Mesenchymal stem cell (in vitro differentiated cells and primary cell): ENCODE results near the gene TNFRSF6B.

Experiments
- DNase-seq: peaks from one replicate; pipeline ENCODE4 v3.0.0-alpha.2; 2013
- H2AFZ ChIP-seq: one replicate; pipeline ENCODE4 v1.6.1; 2013; ENCODE audit warnings: low read depth, mild to moderate bottlenecking, control low read depth, inconsistent platforms, low read length, moderate library complexity
- H2AK5ac ChIP-seq: 2 replicates; pipeline ENCODE4 v1.6.1; 2013; ENCODE audit warnings: low read length, moderate library complexity, mild to moderate bottlenecking, inconsistent platforms; ENCODE audit not compliant: severe bottlenecking
- H2BK120ac ChIP-seq: one replicate; pipeline ENCODE4 v1.6.1; 2013; ENCODE audit warnings: low read depth, mild to moderate bottlenecking, inconsistent platforms, low read length, moderate library complexity
- H2BK12ac ChIP-seq, 2 experiments: one replicate each; pipeline ENCODE4 v1.6.1; 2013; ENCODE audit warnings: inconsistent platforms in 2 of 2, low read length in 2 of 2, mild to moderate bottlenecking in 2 of 2, moderate library complexity in 2 of 2, control low read depth in 1 of 2
- H2BK15ac ChIP-seq: one replicate; pipeline ENCODE4 v1.6.1; 2013; ENCODE audit warnings: mild to moderate bottlenecking, low read depth, inconsistent platforms; ENCODE audit not compliant: poor library complexity, severe bottlenecking
- H2BK5ac ChIP-seq: 2 replicates; pipeline ENCODE4 v1.6.1; 2013; ENCODE audit warnings: low read depth, mild to moderate bottlenecking, low read length, control low read depth, inconsistent platforms; ENCODE audit not compliant: poor library complexity, severe bottlenecking
- H3K14ac ChIP-seq, 2 experiments: one replicate each; pipeline ENCODE4 v1.6.1; 2013; ENCODE audit warnings: inconsistent platforms in 2 of 2, low read length in 2 of 2, control low read depth in 1 of 2, mild to moderate bottlenecking in 1 of 2, moderate library complexity in 1 of 2
- H3K18ac ChIP-seq, 2 experiments: one replicate each; pipeline ENCODE4 v1.6.1; 2013; ENCODE audit warnings: inconsistent platforms in 2 of 2, low read length in 2 of 2, control low read depth in 1 of 2, low read depth in 1 of 2, mild to moderate bottlenecking in 1 of 2
- H3K23ac ChIP-seq, 2 experiments: one replicate each; pipeline ENCODE4 v1.6.1; 2013; ENCODE audit warnings: inconsistent platforms in 2 of 2, low read length in 2 of 2, mild to moderate bottlenecking in 2 of 2, moderate library complexity in 2 of 2, control low read depth in 1 of 2
- H3K27ac ChIP-seq: 2 replicates; pipeline ENCODE4 v1.5.1; 2013; ENCODE audit warnings: mild to moderate bottlenecking, moderate library complexity, low read length, control low read depth, inconsistent platforms; ENCODE audit not compliant: poor library complexity, severe bottlenecking
- H3K27me3 ChIP-seq, 2 experiments: 2 replicates each; pipeline versions ENCODE4 v1.6.1 to v1.7.0; 2013; ENCODE audit warnings: low read length in 2 of 2, mild to moderate bottlenecking in 2 of 2, moderate library complexity in 2 of 2, control low read depth in 1 of 2, inconsistent platforms in 1 of 2; ENCODE audit not compliant: control insufficient read depth in 1 of 2, insufficient read depth in 1 of 2
- H3K36me3 ChIP-seq, 2 experiments: 2 replicates each; pipeline versions ENCODE4 v1.6.1 to v1.7.0; 2013; ENCODE audit warnings: low read length in 2 of 2, control low read depth in 1 of 2, inconsistent platforms in 1 of 2, low read depth in 1 of 2, mild to moderate bottlenecking in 1 of 2; ENCODE audit not compliant: insufficient read depth in 2 of 2, control insufficient read depth in 1 of 2
- H3K4ac ChIP-seq, 2 experiments: one replicate each; pipeline ENCODE4 v1.6.1; 2013; ENCODE audit warnings: inconsistent platforms in 2 of 2, low read length in 2 of 2, mild to moderate bottlenecking in 2 of 2, moderate library complexity in 2 of 2, control low read depth in 1 of 2, low read depth in 1 of 2
- H3K4me1 ChIP-seq: 2 replicates; pipeline ENCODE4 v1.6.1; 2013; ENCODE audit warnings: low read depth, low read length, control low read depth; ENCODE audit not compliant: control insufficient read depth, insufficient read depth
- H3K4me2 ChIP-seq: 2 replicates; pipeline ENCODE4 v1.6.1; 2013; ENCODE audit warnings: low read length, mild to moderate bottlenecking, inconsistent platforms; ENCODE audit not compliant: poor library complexity, severe bottlenecking
- H3K4me3 ChIP-seq, 2 experiments: 2 replicates each; pipeline versions ENCODE4 v1.5.1 to v1.7.0; 2013; ENCODE audit warnings: low read length in 2 of 2, mild to moderate bottlenecking in 2 of 2, control low read depth in 1 of 2, low read depth in 1 of 2; ENCODE audit not compliant: insufficient read depth in 1 of 2
- H3K79me1 ChIP-seq: replicated peaks from 2 replicates; pipeline ENCODE4 v1.6.1; 2013; ENCODE audit warnings: mild to moderate bottlenecking, control low read depth, low read length, inconsistent platforms; ENCODE audit not compliant: poor library complexity, severe bottlenecking
- H3K9ac ChIP-seq: 2 replicates; pipeline ENCODE4 v1.7.0; 2013; ENCODE audit warnings: mild to moderate bottlenecking, low read length, moderate library complexity
- H3K9me3 ChIP-seq: 2 replicates; pipeline ENCODE4 v1.7.0; 2013; ENCODE audit warnings: mild to moderate bottlenecking, low read length; ENCODE audit not compliant: control insufficient read depth
- H4K8ac ChIP-seq: one replicate; pipeline ENCODE4 v1.6.1; 2013; ENCODE audit warnings: inconsistent platforms, mild to moderate bottlenecking, low read length, moderate library complexity
- H4K91ac ChIP-seq: one replicate; pipeline ENCODE4 v1.6.1; 2013; ENCODE audit warnings: mild to moderate bottlenecking, low read length, inconsistent platforms
- WGBS: methylation state at CpG from one replicate; pipeline ENCODE4 v1.1.7; 2013; ENCODE audit warnings: mixed read lengths; 5-methylcytosine and 5-hydroxymethylcytosine counted together

Gene TNFRSF6B

GRCh38 chr20:63741676-63742380 is 45.4 kb downstream of the TNFRSF6B start:
- Histone ChIP-seq H3K9me3 (no peaks in the 10 kb centered on the region), H3K4me3 (peak overlapping the region; percentile 78 to 86), H4K8ac (peak overlapping the region; percentile 29), H3K4me1 (peaks cover 40% of the 10 kb centered on the region), H3K4me2 (peak overlapping the region; percentile 75), H4K91ac (no peak overlapping the region), H2AFZ (no peak overlapping the region), H3K79me1 (peaks cover 12% of the 10 kb centered on the region), H3K36me3 (peaks cover 24 to 64% of the 10 kb centered on the region in 2 experiments), H3K27ac (peak overlapping the region; percentile 83), H3K9ac (peak overlapping the region; percentile 88), H3K14ac (peak overlapping the region in 1 of 2 experiments; percentile 67), H3K23ac (no peak overlapping the region), H3K27me3 (no peaks in the 10 kb centered on the region), H3K4ac (peak overlapping the region in 1 of 2 experiments; percentile 32), H2BK120ac (no peak overlapping the region), H2BK5ac (no peak overlapping the region), H3K18ac (peak overlapping the region in 1 of 2 experiments; percentile 84), H2BK12ac (peak overlapping the region in 1 of 2 experiments; percentile 84), H2AK5ac (peak overlapping the region; percentile 5), H2BK15ac (no peak overlapping the region)
- no peak for DNase-seq
- WGBS = 90% methylated on average over 27 of the region's 30 CpGs

GRCh38 chr20:63742381-63743024 is 46.1 kb downstream of the TNFRSF6B start:
- Histone ChIP-seq H2BK12ac (no peak overlapping the region), H3K18ac (no peak overlapping the region), H4K8ac (peak overlapping the region; percentile 29), H2AK5ac (no peak overlapping the region), H3K4me3 (no peak overlapping the region), H3K36me3 (peaks cover 21 to 60% of the 10 kb centered on the region in 2 experiments), H3K27me3 (no peaks in the 10 kb centered on the region), H3K9me3 (no peaks in the 10 kb centered on the region), H3K27ac (no peak overlapping the region), H3K4me1 (peaks cover 36% of the 10 kb centered on the region), H2BK15ac (peak overlapping the region; percentile 29), H3K4me2 (no peak overlapping the region), H4K91ac (no peak overlapping the region), H2BK5ac (no peak overlapping the region), H2AFZ (no peak overlapping the region), H3K79me1 (peaks cover 12% of the 10 kb centered on the region), H3K9ac (no peak overlapping the region), H3K14ac (no peak overlapping the region), H3K4ac (no peak overlapping the region), H2BK120ac (no peak overlapping the region), H3K23ac (no peak overlapping the region)
- no peak for DNase-seq
- 89% methylated on average over 37 of the region's 37 CpGs for WGBS

- no peak overlapping the region for H4K91ac ChIP-seq
- no peaks in the 10 kb centered on the region for H3K9me3 ChIP-seq
- H2BK120ac ChIP-seq = no peak overlapping the region
- H3K36me3 ChIP-seq = peaks cover 21 to 55% of the 10 kb centered on the region in 2 experiments
- no peaks in the 10 kb centered on the region for H3K27me3 ChIP-seq
- H2BK12ac ChIP-seq = no peak overlapping the region
- H3K27ac ChIP-seq = no peak overlapping the region
- no peak overlapping the region for H3K9ac ChIP-seq
- no peak for DNase-seq
- WGBS = 96% methylated on average over 25 of the region's 31 CpGs
- no peak overlapping the region for H2AK5ac ChIP-seq
- no peak overlapping the region for H3K4me3 ChIP-seq
- H2BK15ac ChIP-seq = no peak overlapping the region
- H3K23ac ChIP-seq = no peak overlapping the region
- no peak overlapping the region for H4K8ac ChIP-seq
- H2AFZ ChIP-seq = no peak overlapping the region
- no peak overlapping the region for H3K18ac ChIP-seq
- peaks cover 12% of the 10 kb centered on the region for H3K79me1 ChIP-seq
- no peak overlapping the region for H3K4ac ChIP-seq
- H3K4me2 ChIP-seq = no peak overlapping the region
- H2BK5ac ChIP-seq = no peak overlapping the region
- H3K4me1 ChIP-seq = peaks cover 27% of the 10 kb centered on the region
- H3K14ac ChIP-seq = no peak overlapping the region
These were observed 46.9 kb downstream of the TNFRSF6B start for GRCh38 chr20:63743210-63743970.

- no peaks in the 10 kb centered on the region for H3K27me3 ChIP-seq
- no peak overlapping the region for H3K23ac ChIP-seq
- no peak overlapping the region for H3K27ac ChIP-seq
- no peak overlapping the region for H2BK5ac ChIP-seq
- no peak overlapping the region for H3K14ac ChIP-seq
- no peak overlapping the region for H2BK12ac ChIP-seq
- no peak overlapping the region for H2BK120ac ChIP-seq
- no peak overlapping the region for H4K91ac ChIP-seq
- H2AK5ac ChIP-seq = no peak overlapping the region
- H3K79me1 ChIP-seq = peaks cover 10% of the 10 kb centered on the region
- H4K8ac ChIP-seq = no peak overlapping the region
- H2AFZ ChIP-seq = no peak overlapping the region
- 90% methylated on average over 4 of the region's 4 CpGs for WGBS
- no peak overlapping the region for H3K9ac ChIP-seq
- peaks cover 21 to 55% of the 10 kb centered on the region in 2 experiments for H3K36me3 ChIP-seq
- no peak overlapping the region for H3K4me2 ChIP-seq
- H3K4ac ChIP-seq = no peak overlapping the region
- no peak overlapping the region for H3K4me3 ChIP-seq
- H3K18ac ChIP-seq = no peak overlapping the region
- peaks cover 19% of the 10 kb centered on the region for H3K4me1 ChIP-seq
- no peak overlapping the region for H2BK15ac ChIP-seq
- DNase-seq = no peak
- no peaks in the 10 kb centered on the region for H3K9me3 ChIP-seq
These were observed 47.7 kb downstream of the TNFRSF6B start for GRCh38 chr20:63744158-63744557.
